HepG2 (cell line): ENCODE measurements around the gene NAT9. TPM values are rescaled to one million over a fixed set of nuclear protein-coding genes. Genes with fewer than 3 reads are reported as not detected.

ENCODE experiments used
- ELF3 ChIP-seq: IDR thresholded peaks from 2 replicates; pipeline ENCODE4 v1.6.1; 2016; ENCODE audit warnings: missing genetic modification reagents, missing compliant biosample characterization
- GLMP ChIP-seq: sonication (generic); formaldehyde crosslinking; IDR thresholded peaks from 2 replicates; pipeline ENCODE4 v1.9.0; 2021; ENCODE audit warnings: missing genetic modification reagents, mild to moderate bottlenecking, borderline replicate concordance
- GTF3A ChIP-seq: sonication (generic); formaldehyde crosslinking; conservative IDR thresholded peaks from 2 replicates; pipeline ENCODE4 v1.4.0; 2020; ENCODE audit warnings: mild to moderate bottlenecking, missing genetic modification reagents
- KLF6 ChIP-seq: IDR thresholded peaks from 2 replicates; pipeline ENCODE4 v1.8.0; 2016; ENCODE audit warnings: missing biosample characterization, missing genetic modification reagents
- KLF9 ChIP-seq: IDR thresholded peaks from 2 replicates; pipeline ENCODE4 v1.6.1; 2016; ENCODE audit warnings: low read depth
- MXD4 ChIP-seq: IDR thresholded peaks from 2 replicates; pipeline ENCODE4 v1.6.1; 2016; ENCODE audit warnings: mild to moderate bottlenecking, missing biosample characterization, missing genetic modification reagents
- PAF1 ChIP-seq: IDR thresholded peaks from 2 replicates; pipeline ENCODE4 v1.6.1; 2016; ENCODE audit warnings: missing genetic modification reagents, missing compliant biosample characterization
- SNRNP70 ChIP-seq: fragments of 200-400 bp; formaldehyde crosslinking; IDR thresholded peaks from 2 replicates; pipeline ENCODE4 v1.6.1; 2017; ENCODE audit warnings: mild to moderate bottlenecking, low read depth, low read length, moderate library complexity
- THAP7 ChIP-seq: sonication (generic); formaldehyde crosslinking; IDR thresholded peaks from 2 replicates; pipeline ENCODE4 v1.8.1; 2023; ENCODE audit warnings: mild to moderate bottlenecking, missing genetic modification reagents
- ZBTB14 ChIP-seq: sonication (generic); formaldehyde crosslinking; IDR thresholded peaks from 2 replicates; pipeline ENCODE4 v1.4.0; 2020; ENCODE audit warnings: missing genetic modification reagents
- ZMAT5 ChIP-seq: sonication (generic); formaldehyde crosslinking; IDR thresholded peaks from 2 replicates; pipeline ENCODE4 v1.5.0; 2020; ENCODE audit warnings: mild to moderate bottlenecking, low read depth, missing genetic modification reagents, borderline replicate concordance
- ZNF350 ChIP-seq: sonication (generic); formaldehyde crosslinking; IDR thresholded peaks from 2 replicates; pipeline ENCODE4 v1.4.0; 2020; ENCODE audit warnings: mild to moderate bottlenecking, low read depth, missing genetic modification reagents, borderline replicate concordance
- ZNF609 ChIP-seq: sonication (generic); formaldehyde crosslinking; IDR thresholded peaks from 2 replicates; pipeline ENCODE4 v1.4.0; 2020; ENCODE audit warnings: mild to moderate bottlenecking, missing genetic modification reagents, borderline replicate concordance
- ZNF629 ChIP-seq: sonication (generic); formaldehyde crosslinking; conservative IDR thresholded peaks from 2 replicates; pipeline ENCODE4 v1.5.0; 2020; ENCODE audit warnings: missing genetic modification reagents
- ZNF687 ChIP-seq: sonication (generic); formaldehyde crosslinking; IDR thresholded peaks from 2 replicates; pipeline ENCODE4 v1.5.1; 2020; ENCODE audit warnings: mild to moderate bottlenecking, missing genetic modification reagents, moderate library complexity
- polyA plus RNA-seq, 8 experiments: library from polyadenylated mRNA; depleted of rRNA in 3 of 8; stranded (reverse) in 7 of 8; unstranded in 1 of 8; fragments of >200 nt; fragmentation: Illumina TruSeq in 4 of 8; extraction: Trizol in 4 of 8; gene quantifications; 2 replicates each; pipeline versions ENCODE4 v1.2.1 to v1.2.3, GENCODE V29; 2011 to 2016; ENCODE audit warnings: low read depth in 4 of 8, missing spikeins in 1 of 8, mixed read lengths in 1 of 8; ENCODE audit not compliant: insufficient read depth in 1 of 8
- total RNA-seq, 5 experiments: library from RNA; depleted of rRNA; stranded (reverse); fragments of >200 nt; fragmentation: Illumina TruSeq; extraction: Trizol; gene quantifications; 2 replicates each; pipeline ENCODE4 v1.2.3, GENCODE V29; 2016; ENCODE audit warnings: low read depth in 1 of 5

The NAT9 gene
- total and polyA plus RNA-seq, 2 of the 13 experiments (the other 11 are each of a cell fraction or from before 2014, with no cell fraction given), result 39.7 to 44.2 TPM

GRCh38 chr17:74750327-74751069 lies 25.6 kb downstream of the NAT9 start (continued):
- TF ChIP-seq ZNF609 (peak; percentile 82), GTF3A (CRISPR knock-in tag) (no peak), MXD4 (CRISPR knock-in tag) (peak; percentile 89; the same call in 1 of the 2 replicates), THAP7 (no peak), PAF1 (CRISPR knock-in tag) (no peak), ZMAT5 (CRISPR knock-in tag) (no peak; the same call in 1 of the 2 replicates), ZNF687 (CRISPR knock-in tag) (peak; percentile 96), KLF6 (CRISPR knock-in tag) (no peak; the same call in 1 of the 2 replicates), ZBTB14 (CRISPR knock-in tag) (no peak), KLF9 (CRISPR knock-in tag) (no peak), ELF3 (peak; percentile 81), ZNF350 (peak; percentile 56; the same call in 1 of the 2 replicates), SNRNP70 (no peak), GLMP (CRISPR knock-in tag) (no peak), ZNF629 (CRISPR knock-in tag) (0 out of 2 replicates have a peak, but pooled peaks have one; percentile 37)
